Measurements from ENCODE around the gene CHAMP1.
"Not testable (repeated sequence)": the region's sequence is repeated elsewhere in the genome, so short reads cannot be mapped to it uniquely, and the experiment has no call there.

CHAMP1 gene

DNA sequence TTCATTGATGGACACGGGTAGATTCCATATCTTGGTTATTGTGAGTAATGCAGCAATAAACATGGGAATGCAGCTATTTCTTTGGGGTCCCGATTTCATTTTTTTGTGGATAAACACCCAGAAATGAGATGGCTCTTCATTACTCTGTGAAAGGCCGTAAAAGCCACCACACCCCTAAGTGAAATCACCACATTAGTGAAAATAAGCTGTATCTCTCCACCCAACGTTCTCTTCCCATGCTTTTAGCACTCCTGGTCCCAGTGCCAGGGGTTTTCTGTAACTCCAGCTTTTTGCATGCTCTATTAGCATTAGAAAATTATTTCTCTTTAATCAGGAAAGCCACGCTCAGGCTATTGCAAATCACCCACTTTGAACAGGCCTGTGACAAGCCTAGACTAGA lies 15.8 kb downstream of the CHAMP1 start:
- no peak for DNase-seq

DNA sequence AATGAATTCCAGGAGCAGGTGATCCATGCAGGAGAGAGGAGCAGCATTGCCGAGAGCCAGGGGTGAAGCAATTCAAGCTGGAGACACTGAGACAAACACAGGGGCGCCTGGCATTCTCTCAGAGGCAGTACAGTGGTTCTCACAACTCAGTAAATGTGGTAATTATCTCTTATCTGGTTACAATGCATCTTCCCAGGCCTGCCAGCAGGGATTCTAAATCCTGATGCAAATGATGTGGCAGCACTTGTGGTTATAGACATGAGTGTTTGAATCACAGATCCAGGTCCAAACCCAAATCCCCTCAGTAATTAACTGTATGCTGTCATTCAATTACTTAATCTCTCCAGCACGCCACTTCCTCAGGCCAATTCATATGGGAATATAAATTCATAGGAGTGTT lies 19.6 kb downstream of the CHAMP1 start:
- DNase-seq, result not testable (repeated sequence)

DNA sequence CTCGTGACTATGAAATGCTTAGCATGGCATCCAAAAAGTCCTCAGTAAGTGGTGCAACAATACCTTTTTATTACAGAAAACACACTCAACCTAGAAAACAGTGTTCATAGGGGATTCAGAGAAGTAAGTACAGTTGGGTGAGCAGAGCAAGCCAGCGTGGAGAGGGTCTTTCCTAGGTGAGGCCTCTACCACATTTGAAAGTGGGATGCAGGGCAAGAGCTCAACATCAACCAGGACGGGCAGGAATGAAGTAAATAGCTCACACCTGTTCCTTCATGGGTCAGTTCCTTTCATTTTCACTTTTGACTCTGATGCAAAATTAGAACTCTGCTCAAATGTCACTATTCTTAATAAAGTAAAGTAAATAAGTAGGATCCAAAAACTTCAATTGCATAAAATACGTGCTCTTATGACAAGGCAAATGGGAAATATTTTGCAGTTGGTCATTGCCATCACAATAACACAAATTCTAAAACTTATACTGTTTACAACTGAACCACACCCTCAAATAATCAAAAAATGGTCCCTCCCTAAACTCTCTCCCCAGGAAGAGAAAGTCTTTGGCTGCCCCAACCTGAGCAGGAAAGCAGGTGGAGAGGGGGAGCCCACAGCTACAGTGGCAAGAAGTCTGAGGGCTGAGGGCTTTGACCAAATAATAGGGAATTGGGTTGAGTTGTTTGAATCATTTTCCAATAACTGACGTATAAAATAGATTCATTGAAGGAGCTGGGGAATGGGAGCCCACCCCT lies 20.2 kb downstream of the CHAMP1 start:
- DNase-seq, result no peak

DNA sequence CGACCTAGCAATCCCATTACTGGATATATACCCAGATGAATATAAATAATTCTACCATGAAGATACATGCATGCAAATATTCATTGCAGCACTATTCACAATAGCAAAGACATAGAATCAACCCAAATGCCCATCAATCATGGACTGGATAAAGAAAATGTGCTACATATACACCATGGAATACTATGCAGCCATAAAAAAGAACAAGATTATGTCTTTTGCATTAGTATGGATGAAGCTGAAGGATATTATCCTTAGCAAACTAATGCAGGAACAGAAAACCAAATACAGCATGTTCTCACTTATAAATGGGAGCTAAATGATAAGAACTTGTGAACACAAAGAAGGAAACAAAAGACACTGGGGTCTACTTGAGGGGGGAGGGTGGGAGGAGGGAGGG lies 22.2 kb downstream of the CHAMP1 start:
- DNase-seq, result not testable (repeated sequence)

DNA sequence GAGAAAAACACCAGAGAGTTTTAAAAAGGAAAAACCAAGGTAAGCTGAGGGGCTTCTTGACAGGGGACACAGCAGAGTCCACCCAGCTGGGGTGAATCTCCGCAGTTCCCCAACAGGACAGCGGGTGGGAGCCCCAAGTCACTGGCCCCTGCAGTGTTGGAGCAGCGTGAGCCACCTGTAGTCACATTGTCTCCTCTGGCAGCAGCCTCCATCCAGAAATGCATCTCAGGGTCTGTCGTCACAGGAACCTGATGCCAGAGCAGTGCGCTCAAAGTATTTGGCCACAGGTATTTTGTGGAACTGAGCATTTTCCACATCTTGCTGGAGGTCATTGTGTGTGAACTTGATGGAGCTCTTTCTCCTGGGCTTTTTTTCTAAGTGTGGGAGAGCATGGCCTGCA lies 24.7 kb downstream of the CHAMP1 start:
- DNase-seq, result no peak

DNA sequence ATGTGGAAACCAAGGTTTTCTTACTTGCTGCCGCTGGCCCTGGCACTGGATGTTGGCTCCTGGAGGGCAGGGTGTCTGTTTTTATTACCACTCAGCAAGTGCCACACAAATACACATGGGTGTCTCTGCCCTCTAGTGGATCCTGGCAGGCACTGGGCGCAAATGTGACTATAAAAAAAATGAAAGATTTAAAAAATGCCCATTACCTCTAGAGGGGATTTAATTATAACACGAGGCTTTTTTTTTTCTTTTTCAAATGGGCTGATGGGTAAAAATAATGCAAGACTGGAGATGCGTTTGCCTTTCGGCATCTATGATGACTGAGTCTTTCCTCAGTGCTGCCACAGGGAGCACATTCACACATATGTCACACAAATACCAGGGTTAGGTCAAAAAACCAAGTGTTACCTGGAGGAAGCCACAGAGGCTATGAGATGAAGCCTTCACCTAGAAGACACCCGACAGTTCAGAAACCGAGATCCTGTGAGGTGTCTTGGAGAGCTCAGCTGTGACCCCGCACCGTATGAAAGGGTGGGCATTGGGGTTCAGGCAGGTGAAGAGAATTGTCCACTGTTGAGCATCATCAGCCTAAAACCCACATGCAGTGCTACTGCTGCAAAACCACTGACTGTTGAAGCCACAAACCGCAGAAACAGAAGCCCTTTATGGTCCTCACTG lies 25.7 kb downstream of the CHAMP1 start:
- peak in 5 of 56 donors; percentile 0 to 12 (median 7) for DNase-seq

DNA sequence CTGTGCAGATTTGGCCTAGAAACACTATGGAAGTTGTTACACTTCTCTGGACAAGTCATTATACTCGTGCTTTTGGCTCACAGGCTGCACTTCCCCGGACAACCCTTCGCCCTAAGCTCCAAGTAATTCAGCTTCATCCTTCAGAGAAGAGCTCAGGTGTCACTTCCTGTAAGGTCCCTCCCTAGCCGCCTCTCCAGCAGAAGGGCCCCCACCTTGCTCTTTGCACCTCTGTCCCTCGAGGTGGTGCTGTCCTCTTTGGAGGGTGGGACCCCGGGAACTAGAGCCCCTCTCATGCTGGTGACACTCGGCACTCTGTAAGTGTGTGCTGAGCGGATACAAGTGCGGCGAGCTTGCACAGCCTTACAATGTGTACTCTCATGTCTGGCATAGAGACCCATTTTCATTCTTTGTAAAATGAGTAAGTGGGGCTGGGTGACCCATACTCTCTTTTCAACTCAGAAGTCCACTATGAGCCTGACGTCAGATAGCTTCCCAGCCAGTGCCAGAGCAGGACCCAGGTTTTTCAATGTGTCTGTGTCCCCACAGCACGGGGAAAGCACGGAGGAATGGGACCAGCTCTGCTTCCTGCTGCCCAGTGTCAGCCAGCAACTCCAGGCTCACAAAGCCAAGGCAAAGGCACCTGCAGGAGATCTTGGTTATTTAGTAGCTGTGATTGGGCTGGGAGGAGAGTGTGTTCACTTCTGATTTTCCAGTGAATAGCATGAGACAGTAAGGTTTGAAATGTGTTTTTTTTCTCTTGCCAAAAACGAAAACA lies 26.9 kb downstream of the CHAMP1 start:
- DNase-seq, result no peak

DNA sequence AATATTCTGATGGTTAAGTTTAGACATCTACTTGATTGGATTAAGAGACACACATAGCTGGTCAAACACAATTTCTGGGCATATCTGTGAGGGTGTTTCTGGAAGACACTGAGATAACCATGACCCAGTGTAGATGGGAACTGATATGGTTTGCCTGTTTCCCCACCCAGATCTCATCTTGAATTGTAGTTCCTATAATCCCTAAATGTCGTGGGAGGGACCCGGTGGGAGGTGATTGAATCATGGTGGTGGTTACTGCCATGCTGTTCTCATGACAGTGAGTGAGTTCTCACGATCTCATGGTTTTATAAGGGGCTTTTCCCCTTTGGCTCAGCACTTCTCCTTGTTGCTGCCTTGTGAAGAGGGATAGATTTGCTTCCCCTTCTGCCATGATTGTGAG lies 33.0 kb downstream of the CHAMP1 start:
- not testable (repeated sequence) for DNase-seq

DNA sequence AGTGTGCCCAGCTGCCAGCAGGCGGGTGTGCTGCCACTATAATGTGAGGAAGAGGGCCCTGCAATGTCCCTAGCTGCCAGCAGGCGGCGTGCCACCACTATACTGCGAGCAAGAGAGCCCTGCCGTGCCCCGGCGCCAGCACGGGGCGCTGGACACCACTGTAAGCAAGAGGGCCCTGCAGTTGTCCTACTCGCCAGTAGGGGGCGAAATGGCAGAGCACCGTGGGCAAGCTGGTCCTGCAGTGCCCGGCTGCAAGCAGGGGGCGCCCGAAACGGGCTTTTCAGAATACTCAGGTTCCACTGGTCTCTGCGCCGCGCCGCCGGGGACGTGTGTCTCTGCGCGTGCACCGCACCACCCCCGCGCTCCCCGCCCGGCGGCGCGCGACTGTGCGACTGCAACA lies 38.5 kb downstream of the CHAMP1 start:
- DNase-seq, result not testable (repeated sequence)

DNA sequence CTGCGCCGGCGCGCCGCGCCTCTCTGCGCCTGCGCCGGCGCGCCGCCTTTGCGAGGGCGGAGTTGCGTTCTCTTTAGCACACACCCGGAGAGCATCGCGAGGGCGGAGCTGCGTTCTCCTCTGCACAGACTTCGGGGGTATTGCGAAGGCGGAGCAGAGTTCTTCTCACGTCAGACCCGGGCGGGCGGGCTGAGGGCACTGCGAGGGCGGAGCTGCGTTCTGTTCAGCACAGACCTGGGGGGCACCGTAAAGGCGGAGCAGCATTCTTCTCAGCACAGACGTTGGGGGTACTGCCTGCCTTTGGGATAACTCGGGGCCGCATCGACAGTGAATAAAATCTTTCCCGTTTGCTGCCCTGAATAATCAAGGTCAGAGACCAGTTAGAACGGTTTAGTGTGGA lies 39.1 kb downstream of the CHAMP1 start:
- DNase-seq, result not testable (repeated sequence)
